SK-N-MC (cell line): ENCODE results near the gene WFDC6.

Source experiments
- EZH2 ChIP-seq: fragments of 200-600 bp; sonication (generic); IDR thresholded peaks from one replicate; pipeline ENCODE4 v1.6.1; 2017; ENCODE audit warnings: antibody characterized with exemption
- POLR2AphosphoS5 ChIP-seq: IDR thresholded peaks from 2 replicates; pipeline ENCODE4 v1.6.1; 2012; ENCODE audit warnings: mild to moderate bottlenecking, low read depth, low read length, borderline replicate concordance

DNA sequence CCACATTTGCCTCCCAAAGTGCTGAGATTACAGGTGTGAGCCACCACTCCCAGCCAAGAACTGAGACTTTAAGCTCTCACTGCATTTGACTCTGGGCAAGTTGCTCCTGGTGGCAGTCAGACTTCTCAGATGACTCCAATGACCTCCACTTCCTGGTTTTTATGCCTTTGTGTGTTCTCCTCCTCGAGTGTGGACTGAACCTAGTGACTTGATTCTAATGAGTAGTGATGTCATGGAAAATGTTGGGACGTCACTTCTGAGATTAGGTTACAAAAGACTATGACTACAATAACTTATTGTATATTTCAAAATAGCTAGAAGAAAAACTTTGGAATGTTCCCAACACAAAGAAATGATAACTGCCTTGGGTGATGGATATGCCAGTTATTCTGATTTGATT lies 35.9 kb downstream of the WFDC6 start:
- TF ChIP-seq POLR2AphosphoS5 (no peak), EZH2 (no peak)
